Peyer's patch (tissue), 4 donors: ENCODE data around the gene QTRT2.

Source experiments
- CTCF ChIP-seq, 6 experiments: fragments of 450-650 bp in 4 of 6; fragments of 200-600 bp in 2 of 6; sonication (generic) in 1 of 6; IDR thresholded peaks; one replicate each; pipeline ENCODE4 v1.5.1; 2017 to 2019; ENCODE audit warnings: antibody characterized with exemption in 6 of 6, mild to moderate bottlenecking in 3 of 6, moderate library complexity in 1 of 6
- POLR2A ChIP-seq, 2 donors: fragments of 450-650 bp; IDR thresholded peaks; one replicate each; pipeline ENCODE4 v1.5.1; 2017; ENCODE audit warnings: antibody characterized with exemption in 2 of 2, mild to moderate bottlenecking in 2 of 2, moderate library complexity in 2 of 2

DNA sequence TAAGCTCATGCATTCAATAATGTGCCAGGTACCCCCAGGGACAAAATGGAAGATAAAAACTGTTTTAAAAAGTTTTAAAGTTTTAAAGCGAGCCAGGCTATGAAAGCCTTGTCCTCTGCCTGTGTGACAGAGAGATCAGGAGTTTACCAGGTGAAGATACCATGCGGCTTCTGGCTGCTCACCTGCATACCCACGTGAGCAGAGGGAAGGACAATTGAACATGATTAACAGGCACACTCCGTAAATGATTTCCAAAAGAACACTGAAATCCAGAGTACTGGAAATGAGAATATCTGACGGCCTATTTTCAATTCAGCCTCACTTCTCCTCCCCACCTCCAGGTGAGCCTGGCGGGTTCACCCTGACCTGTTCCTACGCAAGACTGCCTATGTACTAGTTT is 42.3 kb upstream of the QTRT2 start:
- TF ChIP-seq CTCF (IDR thresholded peaks at IDR 0.05) = no peak
- no peak for TF ChIP-seq POLR2A (IDR thresholded peaks at IDR 0.05)
